HCT116 (cell line): Measurements from ENCODE around the gene HSPB8. TPM values are rescaled to one million over a fixed set of nuclear protein-coding genes. Genes with fewer than 3 reads are reported as not detected.

Source experiments
- ATAC-seq: fragments of 200-7000 bp; cut with Tn5 transposase; 2 replicates; pipeline ENCODE4 v1.9.1; 2020; ENCODE audit warnings: mild to moderate bottlenecking, moderate library complexity
- BruUV-seq: library from RNA; stranded (reverse); fragments of 400-500 nt; replicated peaks from 2 replicates; lab custom pipeline; 2021; lab: Mats Ljungman, UMichigan
- CTCF ChIA-PET: fragments of 300-600 bp; sonication (Branson Sonifier 250); formaldehyde crosslinking; loops from one replicate; lab custom pipeline; 2021; ENCODE audit warnings: antibody characterized with exemption; lab: Charles Lee
- POLR2A ChIA-PET: fragments of 300-600, 350-600 bp; sonication (Branson Sonifier 250); formaldehyde crosslinking; loops from one replicate; lab custom pipeline; 2021; ENCODE audit warnings: antibody characterized with exemption; lab: Charles Lee
- RAD21 ChIA-PET, 2 experiments: fragments of 300-600 bp; sonication (Branson Sonifier 250); formaldehyde crosslinking; loops; one replicate each; lab custom pipeline; 2023; ENCODE audit warnings: low total read pairs in 2 of 2; ENCODE audit not compliant: uncharacterized antibody in 2 of 2, unreplicated experiment in 2 of 2, low non-redundant PET in 1 of 2; lab: Charles Lee
- DNase-seq: peaks from one replicate; pipeline ENCODE4 v3.0.0-alpha.2; 2010; ENCODE audit warnings: low read depth, low spot score
- H2AFZ ChIP-seq: fragments of 200-600 bp; shearing (Covaris generic), sonication (generic); 2 replicates; pipeline ENCODE4 v1.6.1; 2017; ENCODE audit warnings: low read depth, mixed run types, mixed read lengths, antibody characterized with exemption, low read length; ENCODE audit not compliant: poor library complexity, severe bottlenecking
- H3K27ac ChIP-seq: 2 replicates; pipeline ENCODE4 v1.5.1; 2012; ENCODE audit warnings: low read depth, low read length
- H3K27me3 ChIP-seq: fragments of 200-600 bp; sonication (generic); 2 replicates; pipeline ENCODE4 v1.6.1; 2016; ENCODE audit warnings: mixed run types, low read length, mixed read lengths; ENCODE audit not compliant: insufficient read depth
- H3K36me3 ChIP-seq, 2 experiments: fragments of 200-500 bp in 1 of 2; fragments of 200-600 bp in 1 of 2; sonication (Bioruptor generic) in 1 of 2; sonication (generic) in 1 of 2; 2 replicates each; pipeline versions ENCODE4 v1.5.1 to v1.6.1; 2014 to 2016; ENCODE audit warnings: low read length in 2 of 2, inconsistent platforms in 1 of 2, mixed read lengths in 1 of 2, mixed run types in 1 of 2; ENCODE audit not compliant: insufficient read depth in 2 of 2, control insufficient read depth in 1 of 2
- H3K4me1 ChIP-seq, 2 experiments: fragments of 200-600 bp in 1 of 2; sonication (generic) in 1 of 2; 2 replicates each; pipeline versions ENCODE4 v1.5.1 to v1.6.1; 2012 to 2017; ENCODE audit warnings: low read length in 2 of 2, inconsistent platforms in 1 of 2, mild to moderate bottlenecking in 1 of 2, mixed read lengths in 1 of 2, mixed run types in 1 of 2, moderate library complexity in 1 of 2; ENCODE audit not compliant: insufficient read depth in 2 of 2, control insufficient read depth in 1 of 2
- H3K4me2 ChIP-seq: fragments of 200-600 bp; sonication (generic); 2 replicates; pipeline ENCODE4 v1.6.1; 2017; ENCODE audit warnings: mixed run types, low read length, mixed read lengths
- H3K4me3 ChIP-seq, 2 experiments: fragments of 200-600 bp in 1 of 2; sonication (generic) in 1 of 2; replicated peaks in 1 of 2; 2 replicates each; pipeline ENCODE4 v1.5.1; 2011 to 2016; ENCODE audit warnings: low read length in 2 of 2, control low read depth in 1 of 2, low read depth in 1 of 2, mild to moderate bottlenecking in 1 of 2, mixed read lengths in 1 of 2, mixed run types in 1 of 2
- H3K79me2 ChIP-seq: fragments of 200-600 bp; sonication (generic); 2 replicates; pipeline ENCODE4 v1.6.1; 2017; ENCODE audit warnings: mild to moderate bottlenecking, mixed run types, low read length, moderate library complexity, mixed read lengths; ENCODE audit not compliant: insufficient read depth
- H3K9ac ChIP-seq: fragments of 200-600 bp; sonication (generic); 2 replicates; pipeline ENCODE4 v1.6.1; 2016; ENCODE audit warnings: low read length, mixed read lengths
- H3K9me2 ChIP-seq: fragments of 200-600 bp; sonication (generic), shearing (Covaris generic); 2 replicates; pipeline ENCODE4 v1.6.1; 2017; ENCODE audit warnings: mixed run types, mild to moderate bottlenecking, moderate library complexity; ENCODE audit not compliant: insufficient read depth
- H3K9me3 ChIP-seq, 2 experiments: fragments of 200-500 bp in 1 of 2; fragments of 200-600 bp in 1 of 2; sonication (Bioruptor generic) in 1 of 2; sonication (generic) in 1 of 2; 2 replicates each; pipeline ENCODE4 v1.6.1; 2014 to 2017; ENCODE audit warnings: low read length in 2 of 2, mixed read lengths in 2 of 2, inconsistent platforms in 1 of 2, low read depth in 1 of 2, mild to moderate bottlenecking in 1 of 2, mixed run types in 1 of 2, moderate library complexity in 1 of 2; ENCODE audit not compliant: control insufficient read depth in 1 of 2, insufficient read depth in 1 of 2
- H4K20me1 ChIP-seq: fragments of 200-600 bp; sonication (generic), shearing (Covaris generic); 2 replicates; pipeline ENCODE4 v1.6.1; 2017; ENCODE audit warnings: mixed run types, mild to moderate bottlenecking, moderate library complexity; ENCODE audit not compliant: insufficient read depth
- EGR1 ChIP-seq: IDR thresholded peaks from 2 replicates; pipeline ENCODE4 v1.6.1; 2012; ENCODE audit warnings: low read depth
- ELF1 ChIP-seq: IDR thresholded peaks from 2 replicates; pipeline ENCODE4 v1.6.1; 2012; ENCODE audit warnings: low read depth, borderline replicate concordance
- EZH2 ChIP-seq: fragments of 200-600 bp; sonication (generic); IDR thresholded peaks from 2 replicates; pipeline ENCODE4 v1.6.1; 2017; ENCODE audit warnings: antibody characterized with exemption, mixed run types
- EZH2phosphoT487 ChIP-seq: fragments of 200-600 bp; IDR thresholded peaks from 2 replicates; pipeline ENCODE4 v1.6.1; 2018; ENCODE audit warnings: antibody characterized with exemption, borderline replicate concordance
- FOSL1 ChIP-seq: IDR thresholded peaks from 2 replicates; pipeline ENCODE4 v1.6.1; 2012; ENCODE audit warnings: low read depth
- MAX ChIP-seq: IDR thresholded peaks from 2 replicates; pipeline ENCODE4 v1.6.1; 2012
- POLR2AphosphoS5 ChIP-seq: IDR thresholded peaks from 2 replicates; pipeline ENCODE4 v1.6.1; 2011; ENCODE audit warnings: mild to moderate bottlenecking, low read depth, low read length, moderate library complexity
- RAD21 ChIP-seq: IDR thresholded peaks from 2 replicates; pipeline ENCODE4 v1.6.1; 2012; ENCODE audit warnings: low read depth, mild to moderate bottlenecking
- REST ChIP-seq: IDR thresholded peaks from 2 replicates; pipeline ENCODE4 v1.6.1; 2012; ENCODE audit warnings: low read depth
- SP1 ChIP-seq: IDR thresholded peaks from 2 replicates; pipeline ENCODE4 v1.6.1; 2012; ENCODE audit warnings: low read depth
- ZBTB33 ChIP-seq: IDR thresholded peaks from 2 replicates; pipeline ENCODE4 v1.6.1; 2011; ENCODE audit warnings: mild to moderate bottlenecking, low read length, moderate library complexity; ENCODE audit not compliant: insufficient replicate concordance; ENCODE audit errors: extremely low read depth
- ZFX ChIP-seq: fragments of 450-650 bp; IDR thresholded peaks from 2 replicates; pipeline ENCODE4 v1.6.1; 2017
- intact Hi-C: fragments of 100-400 bp; cut with micrococcal nuclease; formaldehyde crosslinking; loops from 2 replicates; pipeline ENCODE4 v1.10.0; 2022
- total RNA-seq: library from RNA; stranded (reverse); gene quantifications from one replicate; pipeline ENCODE4 v1.2.1, GENCODE V29; 2021; ENCODE audit not compliant: unreplicated experiment

The HSPB8 gene
- total RNA-seq, 1 experiment from 2014 or later, result 3.5 TPM

- H3K27ac ChIP-seq, result peak overlapping the region; percentile 46; the same call in 1 of the 2 replicates
- H3K4me2 ChIP-seq, result peak overlapping the region; percentile 90
- intact Hi-C loops, result no loop called here
- H3K9ac ChIP-seq, result peak overlapping the region; percentile 54
- BruUV-seq, result no TSS peak
- H3K4me3 ChIP-seq, result peak overlapping the region in 1 of 2 experiments; percentile 54; a peak in 1 of 4 replicates
- TF ChIP-seq EZH2phosphoT487 (no peak), ZFX (peak; percentile 73), MAX (0 out of 2 replicates have a peak, but pooled peaks have one; percentile 11)
- no peaks in the 10 kb centered on the region for H3K36me3 ChIP-seq
- ChIA-PET POLR2A (interaction anchor here (1.4 kb wide), 1 partner anchor 17 kb away, joined by 3 read pairs; no protein-coding TSS in a partner anchor), RAD21 (no interaction called here), CTCF (no interaction called here)
- no peak overlapping the region for H2AFZ ChIP-seq
- no peak for ATAC-seq
- no peak for DNase-seq
- no peaks in the 10 kb centered on the region for H3K79me2 ChIP-seq
- H3K9me3 ChIP-seq, result no peaks in the 10 kb centered on the region
- no peaks in the 10 kb centered on the region for H4K20me1 ChIP-seq
- peaks cover 45 to 56% of the 10 kb centered on the region in 2 experiments for H3K4me1 ChIP-seq
- no peaks in the 10 kb centered on the region for H3K9me2 ChIP-seq
- H3K27me3 ChIP-seq, result no peaks in the 10 kb centered on the region
These were observed 1.8 kb downstream of the HSPB8 start for GRCh38 chr12:119180380-119181040.

- Histone ChIP-seq H4K20me1 (no peaks in the 10 kb centered on the region), H3K4me2 (peak overlapping the region; percentile 90), H3K9ac (peak overlapping the region; percentile 54), H3K9me3 (no peaks in the 10 kb centered on the region), H3K79me2 (no peaks in the 10 kb centered on the region), H3K4me1 (peaks cover 42 to 51% of the 10 kb centered on the region in 2 experiments), H3K9me2 (no peaks in the 10 kb centered on the region), H3K4me3 (no peak overlapping the region), H3K27ac (no peak overlapping the region), H3K27me3 (no peaks in the 10 kb centered on the region), H2AFZ (no peak overlapping the region), H3K36me3 (no peaks in the 10 kb centered on the region)
- ChIA-PET POLR2A (no interaction called here), CTCF (no interaction called here), RAD21 (no interaction called here)
- intact Hi-C loops, result no loop called here
- BruUV-seq, result no TSS peak
- DNase-seq (no peak), ATAC-seq (no peak)
- TF ChIP-seq EZH2 (no peak), SP1 (no peak), EGR1 (no peak), ELF1 (no peak), ZBTB33 (no peak), POLR2AphosphoS5 (no peak), EZH2phosphoT487 (no peak), FOSL1 (no peak), RAD21 (no peak), REST (no peak), ZFX (no peak)
These were observed 2.5 kb downstream of the HSPB8 start for GRCh38 chr12:119181202-119181601.
